HG02938 (cell line): ENCODE data around the gene GSTT2B.
"Not testable (repeated sequence)": the region's sequence is repeated elsewhere in the genome, so short reads cannot be mapped to it uniquely, and the experiment has no call there.

Experiments used
- ATAC-seq: cut with Tn5 transposase; IDR thresholded peaks from one replicate; pipeline ENCODE4 v1.9.1; 2021; ENCODE audit warnings: mild to moderate bottlenecking, moderate library complexity; ENCODE audit not compliant: unreplicated experiment

The GSTT2B gene

GRCh38 chr22:23961084-23961771 is at the start of gene GSTT2B:
TSS of gene GSTT2B (minus strand) at chr22:23961195. CDS start at chr22:23961131, 64 bp downstream.
- not testable (repeated sequence) for ATAC-seq

DNA sequence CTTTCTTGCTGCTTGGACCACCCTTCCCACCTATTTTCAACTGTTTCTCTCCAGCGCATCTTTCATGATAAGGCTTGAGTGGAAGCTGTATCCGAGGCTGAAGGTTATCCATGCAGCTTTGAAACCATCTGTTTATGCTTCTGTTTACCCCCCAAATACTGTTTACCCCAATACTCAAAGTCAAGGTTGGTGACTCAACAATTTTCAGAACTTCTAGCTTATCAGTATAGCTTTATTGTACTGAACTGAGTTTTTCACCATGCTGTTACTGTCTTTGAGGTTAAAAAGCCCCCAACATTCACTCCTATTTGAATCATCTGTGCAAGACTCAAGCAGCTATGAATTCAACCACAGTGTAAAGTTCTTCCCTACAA is 49.0 kb upstream of the GSTT2B start:
- no peak for ATAC-seq

GRCh38 chr22:24009227-24010017 is 48.4 kb upstream of the GSTT2B start:
- no peak for ATAC-seq

DNA sequence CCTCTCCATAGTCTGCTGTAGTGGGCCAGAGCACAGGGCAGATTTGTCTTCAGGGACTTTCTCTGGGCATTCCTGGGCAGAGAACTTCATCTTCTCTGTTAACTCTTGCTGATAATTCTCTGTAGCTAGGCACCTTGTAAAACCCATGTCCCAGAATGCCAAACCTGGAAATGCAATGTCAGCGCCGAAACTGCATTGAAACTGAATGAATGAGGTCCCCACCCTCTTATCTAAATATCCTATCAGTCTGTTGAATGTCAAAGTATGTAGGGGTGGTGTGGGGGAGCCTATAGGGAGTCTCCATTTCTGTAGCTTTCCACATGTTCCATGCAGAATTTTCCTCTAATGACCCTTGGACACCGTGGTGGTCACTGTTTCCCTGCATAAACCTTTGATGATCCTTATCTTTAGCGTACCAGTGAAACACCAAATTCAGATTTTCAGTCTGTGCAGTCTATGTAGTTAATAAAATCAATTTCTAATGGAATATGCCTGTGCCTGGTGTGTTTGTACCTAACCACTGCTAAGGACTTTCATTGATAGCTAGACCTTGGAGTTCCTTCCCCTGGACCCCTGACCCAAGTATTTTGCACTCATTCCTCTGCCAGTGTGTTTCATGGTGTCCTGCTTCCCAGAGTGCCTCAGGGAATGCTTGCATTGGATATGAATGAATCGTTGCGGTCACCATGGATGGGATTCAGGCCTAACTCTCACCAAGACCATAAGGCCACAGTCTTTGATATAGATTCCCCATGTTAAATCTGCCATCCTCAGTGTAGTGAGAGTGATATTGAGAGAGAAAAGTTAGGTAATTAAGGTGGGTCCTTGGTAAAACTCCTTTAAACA is 47.6 kb upstream of the GSTT2B start:
- ATAC-seq = no peak

- no peak for ATAC-seq
Measured at GRCh38 chr22:24008022-24008283, 47.0 kb upstream of the GSTT2B start.

- no peak for ATAC-seq
Measured at GRCh38 chr22:24007253-24008021, 46.4 kb upstream of the GSTT2B start.

DNA sequence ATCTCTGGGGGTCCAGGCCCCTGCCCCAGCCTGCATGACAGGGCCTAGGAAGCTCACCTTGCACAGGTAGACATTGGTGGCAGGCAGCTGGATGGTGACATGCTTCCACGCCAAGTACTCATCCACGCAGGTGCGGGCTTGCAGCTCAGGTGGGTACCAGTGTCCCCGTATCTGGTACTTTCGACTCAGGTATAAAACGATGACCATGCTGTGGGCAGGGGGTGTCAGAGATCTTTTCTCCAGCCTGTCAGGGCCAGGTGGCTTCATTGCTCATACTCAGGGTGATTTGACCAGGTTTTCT is 45.9 kb upstream of the GSTT2B start:
- ATAC-seq = no peak

GRCh38 chr22:24006207-24006913 is 45.4 kb upstream of the GSTT2B start:
- ATAC-seq = no peak

DNA sequence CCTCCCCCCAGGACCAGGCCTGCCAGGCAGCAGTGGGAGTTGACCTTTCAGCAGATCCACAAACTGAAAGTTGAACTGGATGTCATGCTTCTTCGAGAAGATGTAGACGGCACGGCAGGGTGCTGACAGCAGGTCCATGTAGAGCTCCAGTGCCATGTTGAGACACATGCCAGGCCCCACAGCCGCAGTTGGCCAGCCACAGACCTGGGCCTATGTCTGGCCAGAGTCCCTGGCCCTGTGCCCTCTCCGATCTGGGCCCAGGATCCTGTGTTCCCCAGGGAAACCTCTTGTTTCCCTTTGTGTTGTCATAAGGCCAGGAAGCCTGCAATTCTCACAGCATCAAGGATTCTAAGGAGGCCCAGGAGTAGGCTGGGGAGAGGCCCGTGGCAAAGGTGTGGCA is 44.2 kb upstream of the GSTT2B start, which contains the start of gene GSTT4:
GSTT4 (minus strand) TSS at position 253 of the 400 bp plus-strand sequence; CDS start at position 156, 97 bp downstream.
- no peak for ATAC-seq

DNA sequence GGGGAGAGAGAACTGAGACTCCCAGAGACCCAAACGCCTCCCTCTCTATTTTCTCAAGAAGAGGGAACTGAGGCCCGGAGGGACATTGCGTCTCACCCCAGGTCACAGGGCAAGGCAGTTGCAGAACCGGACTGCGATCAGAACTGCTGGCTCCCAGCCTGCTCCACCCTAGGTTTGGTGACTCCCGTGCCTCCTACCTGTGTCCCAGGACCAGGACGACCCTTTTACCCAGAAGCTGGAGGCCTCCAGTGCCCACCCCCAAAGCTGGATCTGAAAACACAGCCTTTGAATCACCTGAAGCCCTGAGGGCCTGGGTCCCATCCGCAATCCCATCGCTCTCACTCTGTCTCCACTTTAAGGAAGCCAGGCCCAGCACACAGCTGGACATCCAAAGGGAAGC is 42.9 kb upstream of the GSTT2B start:
- no peak for ATAC-seq

DNA sequence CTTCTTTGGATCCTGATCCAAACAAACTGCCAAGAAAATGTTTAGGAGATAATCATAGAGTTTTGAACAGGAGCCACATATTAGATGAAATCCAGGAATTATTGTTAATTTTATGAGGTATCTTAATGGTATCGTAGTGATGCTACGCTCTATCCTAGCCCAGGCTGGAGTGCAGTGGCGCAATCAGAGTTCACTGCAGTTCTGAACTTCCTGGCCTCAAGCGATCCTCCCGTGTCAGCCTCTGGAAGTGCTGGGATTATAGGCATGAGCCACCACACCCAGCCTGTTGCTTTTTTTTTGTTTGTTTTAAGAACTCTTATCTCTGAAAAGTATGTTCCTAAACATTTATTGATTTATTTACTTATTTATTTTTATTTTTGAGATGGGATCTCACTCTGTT is 41.9 kb upstream of the GSTT2B start:
- ATAC-seq = no peak

GRCh38 chr22:24002272-24002671 is 41.3 kb upstream of the GSTT2B start:
- no peak for ATAC-seq

DNA sequence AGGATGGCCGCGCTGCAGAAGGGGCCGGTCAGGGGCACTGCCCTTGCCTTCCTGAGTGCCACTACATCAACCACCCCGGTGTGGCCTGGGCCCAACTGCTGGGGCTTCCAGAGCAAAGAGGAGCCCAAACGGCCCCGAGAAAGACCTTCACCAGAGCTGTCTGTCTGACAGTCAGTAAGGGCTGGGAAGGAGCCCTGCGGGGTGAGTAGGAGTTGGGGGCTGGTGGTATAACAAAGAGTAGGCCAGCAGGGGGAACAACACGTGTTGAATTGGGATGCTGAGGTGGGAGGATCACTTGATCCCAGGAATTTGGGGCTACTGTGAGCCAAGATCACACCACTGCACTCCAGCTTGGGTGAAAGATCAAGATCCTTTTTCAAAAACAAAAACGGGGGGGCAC is 40.3 kb upstream of the GSTT2B start:
- ATAC-seq = no peak

- ATAC-seq = not testable (repeated sequence)
Measured at GRCh38 chr22:23999779-24000178, 38.8 kb upstream of the GSTT2B start.

DNA sequence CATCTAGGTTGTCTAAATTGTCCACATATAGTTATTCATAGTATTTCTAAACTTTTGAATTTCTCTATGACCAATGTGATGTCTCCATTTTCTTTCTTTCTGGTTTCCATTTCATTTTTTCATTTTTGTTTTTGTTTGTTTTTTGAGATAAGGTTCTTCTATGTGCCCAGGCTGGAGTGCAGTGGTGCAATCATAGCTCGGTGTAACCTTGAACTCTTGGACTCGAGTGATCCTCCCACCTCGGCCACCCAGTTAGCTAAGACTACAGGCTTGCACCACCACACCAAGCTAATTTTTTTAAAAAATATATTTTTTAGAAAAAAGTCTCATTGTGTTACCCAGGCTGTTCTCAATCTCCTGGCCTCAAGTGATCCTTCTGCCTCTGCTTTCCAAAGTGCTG is 36.1 kb upstream of the GSTT2B start:
- ATAC-seq = no peak

- ATAC-seq = not testable (repeated sequence)
Measured at GRCh38 chr22:23993581-23994177, 32.7 kb upstream of the GSTT2B start.

- ATAC-seq = not testable (repeated sequence)
Measured at GRCh38 chr22:23993080-23993479, 32.1 kb upstream of the GSTT2B start.

GRCh38 chr22:23989583-23990244 is 28.7 kb upstream of the GSTT2B start:
- ATAC-seq = not testable (repeated sequence)

GRCh38 chr22:23986538-23987178 is 25.7 kb upstream of the GSTT2B start:
- not testable (repeated sequence) for ATAC-seq
